Measurements from ENCODE around the gene LARP7. TPM values are rescaled to one million over a fixed set of nuclear protein-coding genes. Genes with fewer than 3 reads are reported as not detected.

LARP7 gene
- total and polyA plus RNA-seq, 4 donors: 24.9 to 75.5 (median 36.0) TPM

DNA sequence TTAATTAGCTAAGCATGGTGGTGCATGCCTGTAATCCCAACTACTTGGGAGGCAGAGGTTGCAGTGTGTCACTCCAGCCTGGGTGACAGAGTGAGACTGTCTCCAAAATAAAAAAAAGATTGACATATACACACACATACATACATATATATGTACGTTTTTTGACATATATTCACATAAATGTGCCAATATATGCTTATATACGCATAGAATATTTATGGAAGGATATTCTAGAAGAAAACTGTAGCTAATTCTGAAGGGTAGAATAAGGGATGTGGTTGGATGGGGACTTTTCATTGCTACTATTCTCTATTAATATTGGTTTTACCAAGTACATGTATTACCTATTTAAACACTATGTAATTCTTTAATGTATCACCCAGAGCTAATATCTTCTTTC, 20.0 kb upstream of the LARP7 start:
- no peak for TF ChIP-seq CTCF (IDR thresholded peaks at IDR 0.05; ENCODE audit: control extremely low read depth, extremely low read depth)
- DNase-seq: no peak
- Histone ChIP-seq H3K4me1 (ENCODE audit: control insufficient read depth in 5 of 5, insufficient read depth in 5 of 5, low read length in 5 of 5) (no peaks in the 10 kb centered on the region), H3K36me3 (ENCODE audit: control insufficient read depth in 4 of 4, insufficient read depth in 4 of 4, low read length in 4 of 4) (peaks cover 0 to 11% (median 6%) of the 10 kb centered on the region in 4 donors), H3K9ac (ENCODE audit: insufficient read depth in 1 of 2, low read length in 2 of 2) (no peak overlapping the region), H3K9me3 (ENCODE audit: control insufficient read depth in 4 of 4, insufficient read depth in 3 of 4, low read length in 3 of 4) (no peaks in the 10 kb centered on the region), H3K27me3 (ENCODE audit: control insufficient read depth in 3 of 3, insufficient read depth in 3 of 3, low read length in 2 of 3) (no peaks in the 10 kb centered on the region), H3K27ac (ENCODE audit: low read depth in 1 of 2, low read length in 1 of 2) (no peak overlapping the region), H3K4me3 (no peak overlapping the region)
- no peak for ATAC-seq (ENCODE audit: insufficient read depth, low FRiP score)
- WGBS, 2 donors: 97 to 99% methylated on average over 2 of the region's 2 CpGs

- DNase-seq: no peak
- TF ChIP-seq CTCF (IDR thresholded peaks at IDR 0.05; ENCODE audit: control extremely low read depth, extremely low read depth): no peak
- Histone ChIP-seq H3K27me3 (ENCODE audit: control insufficient read depth in 3 of 3, insufficient read depth in 3 of 3, low read length in 2 of 3) (no peaks in the 10 kb centered on the region), H3K9me3 (ENCODE audit: control insufficient read depth in 4 of 4, insufficient read depth in 3 of 4, low read length in 3 of 4) (no peaks in the 10 kb centered on the region), H3K36me3 (ENCODE audit: control insufficient read depth in 4 of 4, insufficient read depth in 4 of 4, low read length in 4 of 4) (peaks cover 0 to 4% (median 0%) of the 10 kb centered on the region in 4 donors), H3K4me1 (ENCODE audit: control insufficient read depth in 5 of 5, insufficient read depth in 5 of 5, low read length in 5 of 5) (no peaks in the 10 kb centered on the region), H3K9ac (ENCODE audit: insufficient read depth in 1 of 2, low read length in 2 of 2) (no peak overlapping the region), H3K4me3 (no peak overlapping the region), H3K27ac (ENCODE audit: low read depth in 1 of 2, low read length in 1 of 2) (no peak overlapping the region)
- no peak for ATAC-seq (ENCODE audit: insufficient read depth, low FRiP score)
- WGBS, 2 donors: 96% methylated on average over 4 of the region's 4 CpGs
These were observed 10.7 kb upstream of the LARP7 start for GRCh38 chr4:112626228-112626627.

GRCh38 chr4:112633477-112634235, 3.3 kb upstream of the LARP7 start:
- Histone ChIP-seq H3K4me1 (ENCODE audit: control insufficient read depth in 5 of 5, insufficient read depth in 5 of 5, low read length in 5 of 5) (peaks cover 2 to 16% (median 8%) of the 10 kb centered on the region in 5 donors), H3K9me3 (ENCODE audit: control insufficient read depth in 4 of 4, insufficient read depth in 3 of 4, low read length in 3 of 4) (no peaks in the 10 kb centered on the region), H3K27me3 (ENCODE audit: control insufficient read depth in 3 of 3, insufficient read depth in 3 of 3, low read length in 2 of 3) (no peaks in the 10 kb centered on the region), H3K4me3 (no peak overlapping the region), H3K9ac (ENCODE audit: insufficient read depth in 1 of 2, low read length in 2 of 2) (no peak overlapping the region), H3K27ac (ENCODE audit: low read depth in 1 of 2, low read length in 1 of 2) (no peak overlapping the region), H3K36me3 (ENCODE audit: control insufficient read depth in 4 of 4, insufficient read depth in 4 of 4, low read length in 4 of 4) (peaks cover 0 to 2% (median 0%) of the 10 kb centered on the region in 4 donors)
- DNase-seq: peak in 2 of 3 donors; percentile 65
- peak; percentile 15 for TF ChIP-seq CTCF (IDR thresholded peaks at IDR 0.05; ENCODE audit: control extremely low read depth, extremely low read depth)
- WGBS, 2 donors: 37 to 41% methylated on average over 4 of the region's 4 CpGs
- ATAC-seq (ENCODE audit: insufficient read depth, low FRiP score): no peak
